PC-9 (cell line): ENCODE results near the gene HRH1. TPM values are rescaled to one million over a fixed set of nuclear protein-coding genes. Genes with fewer than 3 reads are reported as not detected.

Source experiments
- BruUV-seq: library from RNA; stranded (reverse); fragments of 400-500 nt; replicated peaks from 2 replicates; lab custom pipeline; 2021; lab: Mats Ljungman, UMichigan
- CTCF ChIA-PET: fragments of 300-600 bp; sonication (Branson Sonifier 250); formaldehyde crosslinking; loops from one replicate; lab custom pipeline; 2022; ENCODE audit warnings: antibody characterized with exemption; lab: Charles Lee
- POLR2A ChIA-PET: fragments of 300-600 bp; sonication (Branson Sonifier 250); formaldehyde crosslinking; loops from one replicate; lab custom pipeline; 2022; ENCODE audit warnings: antibody characterized with exemption; ENCODE audit not compliant: unreplicated experiment; lab: Charles Lee
- DNase-seq, 2 experiments: peaks; one replicate each; pipeline versions ENCODE4 v3.0.0 to v3.0.0-alpha.2; 2015 to 2022; ENCODE audit warnings: mixed read lengths in 1 of 2
- H2AFZ ChIP-seq: fragments of 200-600 bp; sonication (generic); 2 replicates; pipeline ENCODE4 v1.8.1; 2017; ENCODE audit warnings: antibody characterized with exemption
- H3F3A ChIP-seq: fragments of 200-600 bp; sonication (generic); 2 replicates; pipeline ENCODE4 v1.8.1; 2017; ENCODE audit warnings: antibody characterized with exemption, mild to moderate bottlenecking, low read depth; ENCODE audit not compliant: insufficient read depth
- H3K27ac ChIP-seq: fragments of 200-600 bp; sonication (generic); 2 replicates; pipeline ENCODE4 v1.6.1; 2016; ENCODE audit warnings: mixed run types
- H3K27me3 ChIP-seq: fragments of 200-600 bp; sonication (generic); 2 replicates; pipeline ENCODE4 v1.6.1; 2016; ENCODE audit warnings: low read depth, mixed run types; ENCODE audit not compliant: insufficient read depth
- H3K36me3 ChIP-seq: fragments of 200-600 bp; sonication (generic); 2 replicates; pipeline ENCODE4 v1.6.1; 2016; ENCODE audit warnings: low read depth, mixed run types
- H3K4me1 ChIP-seq: fragments of 200-600 bp; sonication (generic); replicated peaks from 2 replicates; pipeline ENCODE4 v1.6.1; 2016; ENCODE audit warnings: mixed run types; ENCODE audit not compliant: insufficient read depth
- H3K4me2 ChIP-seq: fragments of 200-600 bp; sonication (generic); 2 replicates; pipeline ENCODE4 v1.6.1; 2017; ENCODE audit warnings: mixed run types
- H3K4me3 ChIP-seq: fragments of 200-600 bp; sonication (generic); 2 replicates; pipeline ENCODE4 v1.6.1; 2016; ENCODE audit warnings: mixed run types
- H3K79me2 ChIP-seq: fragments of 200-600 bp; sonication (generic); 2 replicates; pipeline ENCODE4 v1.6.1; 2017; ENCODE audit warnings: low read depth, mixed run types
- H3K9me2 ChIP-seq: fragments of 200-600 bp; sonication (generic); 2 replicates; pipeline ENCODE4 v1.8.1; 2017; ENCODE audit warnings: mild to moderate bottlenecking; ENCODE audit not compliant: insufficient read depth
- H3K9me3 ChIP-seq: fragments of 200-600 bp; sonication (generic); 2 replicates; pipeline ENCODE4 v1.8.1; 2016; ENCODE audit warnings: low read depth; ENCODE audit not compliant: insufficient read depth
- H4K20me1 ChIP-seq: fragments of 200-600 bp; sonication (generic); 2 replicates; pipeline ENCODE4 v1.8.1; 2017; ENCODE audit not compliant: insufficient read depth
- EZH2 ChIP-seq: fragments of 200-600 bp; sonication (generic); IDR thresholded peaks from 2 replicates; pipeline ENCODE4 v1.8.0; 2017; ENCODE audit warnings: antibody characterized with exemption, low read depth
- intact Hi-C: fragments of 100-400 bp; cut with micrococcal nuclease; formaldehyde crosslinking; loops from one replicate; pipeline ENCODE4 v1.10.0; 2022; ENCODE audit not compliant: unreplicated experiment
- total RNA-seq: library from RNA; stranded (reverse); gene quantifications from 2 replicates; pipeline ENCODE4 v1.2.3, GENCODE V29; 2021
- TF ChIP-seq, protein P1 (sequence below): fragments of 200-600 bp; sonication (generic); conservative IDR thresholded peaks from 2 replicates; pipeline ENCODE4 v1.6.1; 2017; ENCODE audit warnings: mixed run types, antibody characterized with exemption, mild to moderate bottlenecking, moderate library complexity

The HRH1 gene
- total RNA-seq, 1 experiment from 2014 or later, result 9.2 TPM

DNA sequence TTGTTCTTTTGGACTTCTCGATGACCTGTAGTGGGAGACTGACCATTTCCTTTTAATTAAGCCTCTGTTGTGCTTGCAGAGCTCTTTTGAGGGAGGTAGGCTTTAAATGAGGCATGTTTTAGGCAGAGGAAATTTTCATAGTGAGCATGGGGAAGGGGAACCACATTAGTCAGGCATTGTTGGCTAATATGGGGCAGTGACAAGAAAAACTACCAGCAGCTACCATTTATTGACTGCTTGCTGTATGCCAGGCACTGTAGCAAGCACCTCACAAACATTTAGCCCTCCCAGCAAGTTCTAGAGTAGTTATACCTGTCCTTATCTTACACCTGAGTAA lies 128.8 kb downstream of the HRH1 start:
- CTCF ChIA-PET, result no interaction called here
- no peak overlapping the region for H3K27ac ChIP-seq

DNA sequence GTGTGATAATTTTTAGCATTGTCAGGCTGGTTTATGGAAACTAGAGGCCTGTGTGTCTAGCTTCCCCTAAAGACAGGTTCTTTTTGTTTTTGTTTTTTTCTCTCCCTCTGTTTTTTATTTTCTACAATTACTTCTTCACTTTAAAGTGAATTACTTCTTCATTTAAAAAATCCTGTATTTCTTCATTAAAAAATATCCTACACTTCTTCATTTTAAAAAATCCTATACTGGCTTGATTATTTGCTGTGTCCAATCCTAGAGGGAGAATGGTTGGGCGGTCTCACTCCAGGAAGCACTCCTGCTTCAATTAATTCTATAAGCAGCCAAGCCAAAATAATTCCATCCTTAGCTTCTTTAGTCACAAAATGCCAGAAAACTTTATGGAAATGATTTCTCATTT lies 129.7 kb downstream of the HRH1 start:
- Histone ChIP-seq H3K79me2 (peaks cover 86% of the 10 kb centered on the region), H3K4me2 (no peak overlapping the region), H3K9me2 (no peaks in the 10 kb centered on the region), H3K9me3 (no peaks in the 10 kb centered on the region), H3F3A (peaks cover 48% of the 10 kb centered on the region), H2AFZ (no peak overlapping the region), H3K4me1 (peaks cover 40% of the 10 kb centered on the region), H4K20me1 (no peaks in the 10 kb centered on the region), H3K36me3 (peaks cover 32% of the 10 kb centered on the region), H3K27ac (no peak overlapping the region), H3K27me3 (no peaks in the 10 kb centered on the region), H3K4me3 (no peak overlapping the region)
- intact Hi-C loops, result no loop called here
- no peak for DNase-seq
- TF ChIP-seq, protein P1, sequence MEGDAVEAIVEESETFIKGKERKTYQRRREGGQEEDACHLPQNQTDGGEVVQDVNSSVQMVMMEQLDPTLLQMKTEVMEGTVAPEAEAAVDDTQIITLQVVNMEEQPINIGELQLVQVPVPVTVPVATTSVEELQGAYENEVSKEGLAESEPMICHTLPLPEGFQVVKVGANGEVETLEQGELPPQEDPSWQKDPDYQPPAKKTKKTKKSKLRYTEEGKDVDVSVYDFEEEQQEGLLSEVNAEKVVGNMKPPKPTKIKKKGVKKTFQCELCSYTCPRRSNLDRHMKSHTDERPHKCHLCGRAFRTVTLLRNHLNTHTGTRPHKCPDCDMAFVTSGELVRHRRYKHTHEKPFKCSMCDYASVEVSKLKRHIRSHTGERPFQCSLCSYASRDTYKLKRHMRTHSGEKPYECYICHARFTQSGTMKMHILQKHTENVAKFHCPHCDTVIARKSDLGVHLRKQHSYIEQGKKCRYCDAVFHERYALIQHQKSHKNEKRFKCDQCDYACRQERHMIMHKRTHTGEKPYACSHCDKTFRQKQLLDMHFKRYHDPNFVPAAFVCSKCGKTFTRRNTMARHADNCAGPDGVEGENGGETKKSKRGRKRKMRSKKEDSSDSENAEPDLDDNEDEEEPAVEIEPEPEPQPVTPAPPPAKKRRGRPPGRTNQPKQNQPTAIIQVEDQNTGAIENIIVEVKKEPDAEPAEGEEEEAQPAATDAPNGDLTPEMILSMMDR, result no peak
- no peak for TF ChIP-seq EZH2
- ChIA-PET CTCF (no interaction called here), POLR2A (interaction anchor here (0.7 kb wide), 1 partner anchor 12 kb away, joined by 4 read pairs; the partner anchor contains the start of gene ATG7)
- no TSS peak for BruUV-seq

More for the DNA sequence above, 128.8 kb downstream of the HRH1 start:
- Histone ChIP-seq H3F3A (peaks cover 39% of the 10 kb centered on the region), H3K4me2 (no peak overlapping the region), H3K4me3 (no peak overlapping the region), H4K20me1 (no peaks in the 10 kb centered on the region), H3K9me3 (no peaks in the 10 kb centered on the region), H3K9me2 (no peaks in the 10 kb centered on the region), H3K4me1 (peaks cover 40% of the 10 kb centered on the region), H2AFZ (no peak overlapping the region), H3K79me2 (peaks cover 94% of the 10 kb centered on the region), H3K27me3 (no peaks in the 10 kb centered on the region), H3K36me3 (peaks cover 32% of the 10 kb centered on the region)
- POLR2A ChIA-PET, result no interaction called here
- TF ChIP-seq, protein P1, result no peak
- TF ChIP-seq EZH2, result no peak
- DNase-seq, result no peak
- BruUV-seq, result no TSS peak
- intact Hi-C loops, result no loop called here

DNA sequence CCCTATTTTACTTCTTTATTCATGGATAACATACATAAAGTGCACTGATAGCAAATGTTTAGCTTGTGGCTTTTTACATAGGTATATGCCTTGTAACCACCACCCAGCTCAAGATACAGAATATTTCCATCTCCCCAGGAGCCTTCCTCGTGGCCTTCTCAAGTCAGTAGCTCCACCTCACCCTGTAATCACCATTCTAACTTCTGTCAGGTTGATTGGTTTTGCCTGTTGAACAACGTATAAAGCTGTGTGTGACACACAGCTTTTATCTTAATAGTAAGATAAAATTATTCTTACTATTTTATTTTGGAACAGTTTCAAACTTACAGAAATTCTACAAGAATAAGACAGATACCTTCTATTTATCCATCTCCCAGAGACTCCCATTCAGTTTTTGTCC lies 131.2 kb downstream of the HRH1 start:
- CTCF ChIA-PET, result no interaction called here
- peaks cover 61% of the 10 kb centered on the region for H3F3A ChIP-seq
- H3K9me2 ChIP-seq, result no peaks in the 10 kb centered on the region
- no peak overlapping the region for H3K4me3 ChIP-seq
- no peak overlapping the region for H2AFZ ChIP-seq
- no peak for TF ChIP-seq EZH2
- TF ChIP-seq, protein P1, result no peak
- peaks cover 80% of the 10 kb centered on the region for H3K79me2 ChIP-seq
- POLR2A ChIA-PET, result interaction anchor here (0.6 kb wide), 1 partner anchor 33 kb away, joined by 3 read pairs; no protein-coding TSS in a partner anchor
- DNase-seq, result no peak
- no TSS peak for BruUV-seq
- H3K4me1 ChIP-seq, result peaks cover 53% of the 10 kb centered on the region
- H3K4me2 ChIP-seq, result peak overlapping the region; percentile 83; the same call in 1 of the 2 replicates
- H3K9me3 ChIP-seq, result no peaks in the 10 kb centered on the region
- H4K20me1 ChIP-seq, result no peaks in the 10 kb centered on the region
- H3K27ac ChIP-seq, result peak overlapping the region; percentile 99
- intact Hi-C loops, result loop anchor here (5.0 kb wide), 1 partner anchor 317 kb away; no protein-coding TSS in a partner anchor
- peaks cover 33% of the 10 kb centered on the region for H3K36me3 ChIP-seq
- no peaks in the 10 kb centered on the region for H3K27me3 ChIP-seq
